ENCODE results near the gene GLI3. TPM values are rescaled to one million over a fixed set of nuclear protein-coding genes. Genes with fewer than 3 reads are reported as not detected.

GLI3 gene
- total RNA-seq, 2 donors from 2014 or later: 9.2 to 14.7 TPM

GRCh38 chr7:42262964-42263363, 26.0 kb upstream of the GLI3 start:
- H3K36me3 ChIP-seq: no peaks in the 10 kb centered on the region
- no peak for TF ChIP-seq POLR2A (IDR thresholded peaks at IDR 0.05)
- TF ChIP-seq CTCF (IDR thresholded peaks at IDR 0.05): no peak
- TF ChIP-seq POLR2AphosphoS5 (IDR thresholded peaks at IDR 0.05): no peak
- H3K9me3 ChIP-seq: no peaks in the 10 kb centered on the region
- no peaks in the 10 kb centered on the region for H3K4me1 ChIP-seq (replicated peaks)
- DNase-seq (ENCODE audit: low spot score): peak; percentile 67
- intact Hi-C loops (cut with DNase I): no loop called here
- H3K27me3 ChIP-seq (replicated peaks; ENCODE audit: insufficient read depth): no peaks in the 10 kb centered on the region
- 20% methylated on average over 7 of the region's 7 CpGs for whole genome bisulfite sequencing
- H3K27ac ChIP-seq: no peak overlapping the region
- no peak overlapping the region for H3K4me3 ChIP-seq

- H3K27ac ChIP-seq: no peak overlapping the region
- intact Hi-C loops (cut with DNase I): no loop called here
- H3K27me3 ChIP-seq (replicated peaks; ENCODE audit: insufficient read depth): no peaks in the 10 kb centered on the region
- H3K36me3 ChIP-seq: no peaks in the 10 kb centered on the region
- TF ChIP-seq POLR2A (IDR thresholded peaks at IDR 0.05): no peak
- no peak for TF ChIP-seq CTCF (IDR thresholded peaks at IDR 0.05)
- TF ChIP-seq POLR2AphosphoS5 (IDR thresholded peaks at IDR 0.05): no peak
- DNase-seq (ENCODE audit: low spot score): no peak
- no peaks in the 10 kb centered on the region for H3K9me3 ChIP-seq
- H3K4me3 ChIP-seq: no peak overlapping the region
- H3K4me1 ChIP-seq (replicated peaks): no peaks in the 10 kb centered on the region
- 96% methylated on average over 5 of the region's 5 CpGs for WGBS
Observed at GRCh38 chr7:42254217-42254616, 17.2 kb upstream of the GLI3 start.

- Histone ChIP-seq H3K36me3 (no peaks in the 10 kb centered on the region), H3K9me3 (no peaks in the 10 kb centered on the region), H3K4me1 (replicated peaks) (no peaks in the 10 kb centered on the region), H3K4me3 (no peak overlapping the region), H3K27ac (no peak overlapping the region), H3K27me3 (replicated peaks; ENCODE audit: insufficient read depth) (no peaks in the 10 kb centered on the region)
- TF ChIP-seq POLR2A (IDR thresholded peaks at IDR 0.05) (no peak), CTCF (IDR thresholded peaks at IDR 0.05) (no peak), POLR2AphosphoS5 (IDR thresholded peaks at IDR 0.05) (no peak)
- intact Hi-C loops (cut with DNase I): no loop called here
- DNase-seq (ENCODE audit: low spot score): no peak
- 89% methylated on average over 3 of the region's 3 CpGs for WGBS
Observed at GRCh38 chr7:42253316-42253715, 16.3 kb upstream of the GLI3 start.

- intact Hi-C loops (cut with DNase I): no loop called here
Observed at GRCh38 chr7:42250411-42250810, 13.4 kb upstream of the GLI3 start.

More at GRCh38 chr7:42250411-42250810, 13.4 kb upstream of the GLI3 start:
- Histone ChIP-seq H3K4me1 (replicated peaks) (no peaks in the 10 kb centered on the region), H3K4me3 (no peak overlapping the region), H3K27ac (no peak overlapping the region), H3K27me3 (replicated peaks; ENCODE audit: insufficient read depth) (no peaks in the 10 kb centered on the region), H3K36me3 (no peaks in the 10 kb centered on the region), H3K9me3 (no peaks in the 10 kb centered on the region)
- WGBS: 93% methylated on average over 2 of the region's 2 CpGs
- TF ChIP-seq CTCF (IDR thresholded peaks at IDR 0.05): no peak
- TF ChIP-seq POLR2AphosphoS5 (IDR thresholded peaks at IDR 0.05): no peak
- no peak for TF ChIP-seq POLR2A (IDR thresholded peaks at IDR 0.05)
- DNase-seq (ENCODE audit: low spot score): no peak
